ENCODE measurements around the gene SYNDIG1.
A peak's percentile ranks its signal among the peaks of the same experiment; 100 is the strongest.

Gene SYNDIG1

GRCh38 chr20:24634855-24635254, 165.4 kb downstream of the SYNDIG1 start:
- DNase-seq (ENCODE audit: low spot score), result peak; percentile 24

DNA sequence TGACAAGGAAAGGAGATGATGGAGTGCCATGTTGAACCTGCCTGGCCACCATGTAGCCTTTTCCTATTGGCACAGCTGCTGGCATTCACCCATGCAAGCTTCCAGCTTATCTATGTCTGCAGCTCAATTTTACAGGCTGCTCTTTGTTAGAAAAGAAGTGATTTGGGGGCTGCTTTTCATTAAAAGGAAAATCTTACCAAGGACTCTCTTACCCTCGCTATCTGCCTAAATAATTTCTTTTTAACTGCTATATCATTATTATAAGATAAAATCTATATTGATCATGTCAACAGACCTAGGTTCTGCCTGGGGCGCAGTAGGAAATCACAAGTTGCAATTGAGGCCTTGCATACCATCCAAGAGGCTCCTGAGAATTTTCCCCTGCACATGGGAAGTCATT, 167.2 kb downstream of the SYNDIG1 start:
- no peak for DNase-seq (ENCODE audit: low spot score)

DNA sequence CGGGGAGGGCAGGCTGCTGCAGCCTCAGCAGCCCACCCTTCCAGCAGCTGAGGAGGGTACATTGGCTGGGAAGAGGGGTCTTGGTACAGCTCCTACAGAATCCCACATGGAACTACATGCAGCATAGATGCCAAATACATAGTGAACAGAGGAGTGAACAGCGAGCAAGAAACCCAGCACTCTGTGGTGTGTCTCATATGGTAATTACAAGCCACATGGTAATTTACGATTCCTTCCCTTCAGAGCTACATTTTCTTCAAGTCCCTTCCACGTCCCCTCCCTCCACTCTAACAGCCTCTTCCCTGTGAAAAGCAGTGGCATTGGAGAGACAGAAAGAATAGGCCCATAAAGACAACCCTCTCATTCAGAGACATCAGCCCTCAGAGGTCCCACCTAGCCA, 167.7 kb downstream of the SYNDIG1 start:
- no peak for DNase-seq (ENCODE audit: low spot score)

DNA sequence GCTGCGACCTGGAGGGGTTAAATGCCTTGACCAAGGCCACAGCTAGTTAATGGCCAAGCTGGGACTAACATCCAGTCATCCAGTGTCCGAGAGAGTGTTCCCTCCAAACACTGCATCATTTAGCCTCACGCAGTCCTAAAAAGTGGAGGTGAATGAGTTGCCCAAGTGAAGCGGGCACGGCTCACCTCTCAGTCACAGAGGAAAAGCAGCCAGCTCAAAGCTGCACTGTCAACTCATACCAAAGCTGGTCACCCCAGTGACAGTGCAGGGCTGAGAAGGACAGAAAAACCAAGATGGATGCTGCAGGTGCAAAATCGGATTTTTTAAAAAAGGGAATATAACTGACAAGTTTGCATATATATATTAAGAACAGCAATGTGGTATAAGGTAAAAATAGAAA, 168.5 kb downstream of the SYNDIG1 start:
- no peak for DNase-seq (ENCODE audit: low spot score)

- no peak for DNase-seq (ENCODE audit: low spot score)
Observed at GRCh38 chr20:24638591-24639548, 169.4 kb downstream of the SYNDIG1 start.

- DNase-seq (ENCODE audit: low spot score), result no peak
Observed at GRCh38 chr20:24640276-24640675, 170.8 kb downstream of the SYNDIG1 start.

GRCh38 chr20:24640686-24641085, 171.3 kb downstream of the SYNDIG1 start:
- no peak for DNase-seq (ENCODE audit: low spot score)

DNA sequence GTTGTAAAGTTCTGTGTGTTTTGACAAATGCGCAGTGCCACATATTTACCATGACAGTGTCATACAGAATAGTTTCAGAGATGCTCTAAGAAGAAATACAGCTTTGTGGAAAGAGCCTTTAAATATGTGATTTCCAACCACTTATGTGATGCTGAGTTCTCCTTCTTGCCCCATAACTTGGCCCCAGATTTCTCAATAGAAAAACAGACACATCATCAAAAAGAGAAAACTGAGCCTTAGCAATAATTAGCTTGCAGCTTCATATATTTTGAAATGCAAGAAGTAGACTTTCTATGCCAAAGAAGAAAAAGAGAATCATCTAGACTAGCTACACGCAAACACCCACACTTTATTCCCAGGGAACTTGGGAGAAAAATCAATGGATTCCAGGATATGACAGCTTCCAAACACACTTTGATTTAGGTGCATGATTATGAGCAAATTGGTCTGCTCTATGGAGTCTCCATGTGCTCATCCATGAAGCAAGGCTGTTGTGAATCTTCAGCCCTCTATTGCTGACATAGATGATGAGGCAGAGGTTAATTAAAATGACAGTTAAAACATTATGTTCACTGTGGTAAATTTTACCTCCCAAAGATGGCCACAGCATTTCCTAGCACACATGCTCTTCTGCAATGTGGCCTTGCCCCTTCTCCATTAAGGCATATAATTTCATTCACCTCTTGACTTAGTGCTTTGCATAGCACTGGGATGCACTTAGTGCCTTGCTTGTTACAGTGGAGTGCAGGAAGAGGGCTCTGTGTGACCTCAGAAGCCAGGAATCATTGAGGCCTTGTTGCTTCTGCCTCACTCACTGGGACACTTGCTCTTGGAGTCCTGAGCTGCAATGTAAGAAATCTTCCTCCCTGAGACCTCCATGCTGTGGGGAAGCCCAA, 174.6 kb downstream of the SYNDIG1 start:
- DNase-seq (ENCODE audit: low spot score), result no peak

- DNase-seq (ENCODE audit: low spot score), result no peak
Observed at GRCh38 chr20:24646321-24646720, 176.9 kb downstream of the SYNDIG1 start.

DNA sequence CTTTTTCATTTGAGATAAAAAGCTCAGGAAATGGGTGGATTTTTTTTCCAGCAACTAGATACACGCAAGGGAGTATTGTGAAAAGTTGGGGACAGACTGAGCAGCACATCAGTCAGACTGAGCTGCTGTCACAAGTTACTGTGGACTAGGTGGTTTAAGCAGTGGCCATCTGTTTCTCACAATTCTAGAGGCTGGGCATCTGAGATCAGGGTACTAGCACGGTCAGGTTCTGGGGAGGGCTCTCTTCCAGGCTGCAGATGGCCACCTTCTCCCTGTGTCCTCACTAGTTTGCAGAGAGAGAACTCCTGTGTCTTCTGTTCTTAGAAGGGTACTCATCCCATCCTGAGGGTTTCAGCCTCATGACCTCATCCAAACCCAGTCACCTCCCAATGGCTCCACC, 178.3 kb downstream of the SYNDIG1 start:
- DNase-seq (ENCODE audit: low spot score), result no peak

- no peak for DNase-seq (ENCODE audit: low spot score)
Observed at GRCh38 chr20:24648481-24648880, 179.1 kb downstream of the SYNDIG1 start.

DNA sequence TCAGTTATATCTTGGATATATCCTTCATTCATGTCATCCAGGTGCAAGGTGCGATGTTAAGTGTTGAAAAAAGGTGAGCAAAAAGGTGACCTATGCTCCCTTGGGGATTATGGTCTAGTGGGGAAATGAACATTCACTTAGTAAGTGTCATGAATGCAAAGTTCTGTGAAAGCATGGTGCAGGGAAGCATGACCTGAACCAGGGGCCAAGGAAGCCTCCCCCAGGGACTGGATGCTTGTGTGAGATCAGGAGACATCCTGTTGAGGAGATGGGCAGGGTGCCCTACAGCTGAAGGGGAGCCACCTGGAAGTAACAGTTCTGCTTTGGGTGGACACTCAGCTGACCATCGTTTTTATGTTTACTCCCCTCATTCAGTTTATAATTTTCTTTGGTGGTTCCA, 179.5 kb downstream of the SYNDIG1 start:
- no peak for DNase-seq (ENCODE audit: low spot score)

DNA sequence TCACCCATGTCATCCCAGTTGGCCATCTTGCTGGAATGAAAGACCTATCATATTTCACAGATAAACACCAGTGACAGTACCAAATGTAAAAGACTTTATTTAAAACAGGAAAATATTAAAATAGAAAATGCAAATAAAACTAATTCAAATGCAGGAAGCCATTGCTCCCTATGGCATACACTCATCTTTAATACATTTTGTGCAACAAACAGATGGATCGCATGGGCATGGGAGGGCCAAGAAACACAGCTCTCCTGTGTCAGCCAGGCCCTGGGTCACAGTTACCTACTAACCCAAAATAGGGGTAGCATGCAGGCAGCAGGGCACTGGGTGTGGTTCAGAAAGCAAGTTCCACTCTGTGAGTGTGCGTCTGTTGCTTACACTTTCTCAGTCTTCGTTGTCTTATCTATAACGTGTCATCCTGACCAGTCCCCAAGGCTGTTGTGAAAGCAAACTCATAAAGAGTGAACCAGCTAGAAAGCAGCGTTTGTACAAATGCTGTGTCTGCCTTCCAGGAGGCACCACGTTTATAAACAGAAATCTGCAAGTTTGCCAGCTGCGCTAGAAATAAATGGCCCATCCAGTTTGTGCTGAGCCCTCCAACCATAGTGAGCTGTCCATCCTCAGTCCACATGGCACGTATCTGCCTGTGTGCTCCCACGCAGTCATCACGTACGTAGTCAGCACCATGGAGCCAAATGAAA, 180.5 kb downstream of the SYNDIG1 start:
- no peak for DNase-seq (ENCODE audit: low spot score)

DNA sequence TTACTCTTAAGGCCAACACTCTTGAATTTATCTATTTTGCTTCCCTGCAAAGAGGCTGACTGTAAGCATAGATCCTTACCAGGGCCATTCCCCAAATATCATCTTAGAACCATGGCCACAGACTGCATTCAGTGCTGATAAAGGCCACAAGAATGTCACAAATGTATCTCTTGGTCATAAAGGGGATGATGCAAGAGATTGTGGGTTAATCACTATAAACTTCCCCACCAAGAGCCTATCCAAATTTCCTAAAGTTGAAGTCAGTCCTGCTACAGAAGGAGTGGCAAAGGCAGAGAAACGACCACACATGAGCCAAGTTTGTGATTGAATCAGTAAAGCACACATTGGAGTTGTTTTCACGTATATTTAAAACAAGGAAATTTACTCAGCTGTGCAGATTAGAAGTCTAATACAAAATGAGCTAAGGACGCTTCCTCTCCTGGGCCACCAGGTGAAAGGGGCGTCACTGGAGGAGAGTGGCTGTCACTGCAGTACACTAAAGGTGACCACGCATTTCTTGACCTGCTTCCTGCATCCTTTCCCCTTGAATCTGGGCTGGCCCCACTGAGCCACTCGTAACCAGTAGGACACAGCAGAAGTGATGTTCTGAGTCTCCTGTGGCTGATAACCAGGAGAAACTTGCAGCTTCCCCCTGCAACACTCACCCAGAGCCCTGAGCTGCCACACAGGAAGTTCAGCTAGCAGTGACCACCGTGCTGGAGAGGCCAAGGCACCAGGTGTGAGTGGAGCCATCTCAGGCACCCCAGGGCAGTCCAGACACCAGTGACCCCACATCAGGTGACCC, 181.9 kb downstream of the SYNDIG1 start:
- DNase-seq (ENCODE audit: low spot score), result no peak

DNA sequence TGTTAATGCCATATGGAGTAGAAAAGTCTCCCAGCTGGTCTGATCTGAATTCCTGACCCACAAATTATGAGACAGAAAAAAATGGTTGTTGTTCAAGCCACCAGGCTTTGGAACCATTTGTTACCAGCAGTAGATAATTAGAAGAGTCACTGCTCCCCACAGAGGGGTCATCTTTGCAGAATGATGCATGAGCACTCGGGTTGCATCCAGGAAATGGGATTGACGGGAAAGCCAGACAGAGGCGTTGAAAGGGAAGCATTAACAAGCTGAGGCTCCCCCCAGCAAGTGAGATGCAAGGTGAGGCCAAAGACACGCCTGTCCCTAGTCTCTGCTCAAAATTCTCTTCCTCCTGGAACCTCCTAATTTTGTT, 182.5 kb downstream of the SYNDIG1 start:
- DNase-seq (ENCODE audit: low spot score), result no peak

DNA sequence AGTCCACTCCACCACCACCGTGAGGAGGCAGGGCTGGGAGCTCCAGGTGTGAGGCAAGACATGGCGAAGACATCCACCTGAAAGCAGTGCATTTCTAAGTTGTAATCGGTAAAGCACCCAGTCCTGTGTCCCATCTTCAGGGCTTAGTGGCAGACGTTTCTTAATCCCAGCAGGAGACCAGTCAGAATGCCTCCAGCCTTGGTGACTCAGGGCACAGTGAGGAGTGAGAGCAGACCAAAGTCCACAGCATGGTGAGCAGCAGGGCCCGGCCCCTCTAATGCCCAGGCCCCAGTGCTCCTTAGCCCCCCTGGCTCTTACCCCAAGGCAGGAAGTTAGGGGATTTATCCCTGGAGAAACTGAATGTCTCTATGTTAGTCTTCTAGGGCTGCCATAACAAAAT, 183.9 kb downstream of the SYNDIG1 start:
- no peak for DNase-seq (ENCODE audit: low spot score)

DNA sequence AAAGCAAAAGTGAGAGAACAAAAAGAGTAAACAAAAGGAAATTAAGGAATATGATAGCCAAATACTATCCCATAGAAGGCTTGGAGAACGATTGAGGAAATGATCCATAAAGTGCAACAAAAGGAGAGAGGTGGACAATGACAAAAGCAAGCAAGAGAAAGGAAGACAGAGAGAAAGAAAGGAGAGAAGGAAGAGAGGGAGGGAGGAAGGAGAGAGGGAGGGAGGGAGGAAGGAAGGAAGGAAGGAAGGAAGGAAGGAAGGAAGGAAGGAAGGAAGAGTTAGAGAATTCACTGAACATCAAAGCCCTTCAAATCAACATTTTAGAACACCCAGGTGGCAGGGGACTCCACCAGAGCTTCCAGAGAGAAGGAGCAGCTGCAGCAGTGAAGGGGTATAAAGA, 185.0 kb downstream of the SYNDIG1 start:
- DNase-seq (ENCODE audit: low spot score), result no peak

DNA sequence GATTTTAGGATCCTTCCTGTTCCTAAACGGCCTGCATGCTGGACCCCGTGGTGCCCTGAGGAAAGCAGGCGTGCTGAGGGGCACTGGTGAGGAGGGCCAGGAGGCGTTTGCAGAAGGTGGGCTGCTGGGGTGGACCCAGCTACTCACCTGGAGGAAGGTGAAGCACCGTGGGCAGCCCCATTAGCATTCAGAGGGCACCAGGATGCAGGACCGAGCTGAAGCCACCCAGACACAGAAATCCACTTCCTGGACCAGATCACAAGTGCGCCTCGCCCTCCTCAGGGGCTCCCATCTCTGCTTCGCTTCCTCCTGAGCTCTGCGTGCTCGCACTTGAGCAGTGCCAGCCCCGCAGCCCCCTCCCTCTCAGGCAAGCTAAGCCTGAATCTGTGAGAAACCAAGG, 187.0 kb downstream of the SYNDIG1 start:
- no peak for DNase-seq (ENCODE audit: low spot score)

DNA sequence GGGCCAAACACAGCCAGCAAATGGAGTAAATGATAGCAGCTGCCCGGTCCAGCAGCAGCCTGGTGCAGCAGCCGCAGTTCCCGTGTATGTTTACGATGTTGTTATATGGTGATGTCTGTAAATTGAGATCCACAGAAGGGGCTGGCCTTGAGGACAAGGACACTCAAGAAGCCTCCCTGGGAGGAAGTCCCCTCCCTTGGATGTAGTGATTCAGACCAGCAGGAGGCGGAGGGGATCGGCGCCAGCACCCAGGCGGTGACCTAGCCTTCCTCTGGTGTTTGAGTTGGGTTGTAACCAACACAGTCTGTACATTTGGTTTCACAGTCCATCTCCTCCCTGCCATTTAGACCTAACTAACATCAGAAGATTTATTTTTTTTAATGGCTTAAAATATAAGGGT, 187.8 kb downstream of the SYNDIG1 start:
- DNase-seq (ENCODE audit: low spot score), result no peak

GRCh38 chr20:24657878-24658620, 188.6 kb downstream of the SYNDIG1 start:
- DNase-seq (ENCODE audit: low spot score), result no peak

Measured in COLO829 (cell line).